Right renal pelvis (tissue), 4 donors: ENCODE measurements around the gene RFT1. TPM values are rescaled to one million over a fixed set of nuclear protein-coding genes. Genes with fewer than 3 reads are reported as not detected.
"Not testable (repeated sequence)": the region's sequence is repeated elsewhere in the genome, so short reads cannot be mapped to it uniquely, and the experiment has no call there.

Experiments
- DNase-seq, 4 donors: peaks; one replicate each; pipeline ENCODE4 v3.0.0-alpha.2; 2013; ENCODE audit warnings: low read depth in 4 of 4, low spot score in 3 of 4, missing footprints in 1 of 4
- polyA plus RNA-seq, 4 donors: library from polyadenylated mRNA; unstranded; fragments of 120-200 nt; gene quantifications; one replicate each; pipeline ENCODE4 v1.2.1, GENCODE V29; 2013; ENCODE audit not compliant: insufficient read length in 4 of 4

The RFT1 gene
- polyA plus RNA-seq, 4 donors, result 24.8 to 31.8 (median 27.3) TPM

- DNase-seq, result peak; percentile 42 to 61 (median 49)
These were observed 57.3 kb downstream of the RFT1 start for GRCh38 chr3:53072653-53073552.

GRCh38 chr3:53071882-53072431, 58.3 kb downstream of the RFT1 start:
- no peak for DNase-seq

- DNase-seq, result no peak
These were observed 60.7 kb downstream of the RFT1 start for GRCh38 chr3:53069422-53070068.

- no peak for DNase-seq
These were observed 62.1 kb downstream of the RFT1 start for GRCh38 chr3:53068176-53068575.

GRCh38 chr3:53067567-53067966, 62.7 kb downstream of the RFT1 start:
- DNase-seq, result no peak

GRCh38 chr3:53065841-53066480, 64.3 kb downstream of the RFT1 start:
- no peak for DNase-seq

- DNase-seq, result no peak
These were observed 67.3 kb downstream of the RFT1 start for GRCh38 chr3:53062905-53063304.

GRCh38 chr3:53056442-53056841, 73.8 kb downstream of the RFT1 start:
- DNase-seq, result no peak

- DNase-seq, result not testable (repeated sequence)
These were observed 76.0 kb downstream of the RFT1 start for GRCh38 chr3:53054233-53054632.

- no peak for DNase-seq
These were observed 78.3 kb downstream of the RFT1 start for GRCh38 chr3:53051929-53052328.

GRCh38 chr3:53049987-53050386, 80.2 kb downstream of the RFT1 start:
- DNase-seq, result no peak

GRCh38 chr3:53046171-53047170, 83.8 kb downstream of the RFT1 start:
- DNase-seq, result peak in 1 of 4 donors; percentile 34

- peak in 2 of 4 donors; percentile 37 to 41 for DNase-seq
These were observed 84.6 kb downstream of the RFT1 start, which contains the start of gene SFMBT1 for GRCh38 chr3:53045518-53046170. Gene SFMBT1, minus strand, starts transcription at chr3:53046073. Its CDS starts 76,945 bp downstream, at chr3:52969128.

- peak in 2 of 4 donors; percentile 34 to 44 for DNase-seq
These were observed 85.3 kb downstream of the RFT1 start for GRCh38 chr3:53044711-53045517.

GRCh38 chr3:53044371-53044710, 85.9 kb downstream of the RFT1 start:
- no peak for DNase-seq

- no peak for DNase-seq
These were observed 86.5 kb downstream of the RFT1 start for GRCh38 chr3:53043738-53044137.

- no peak for DNase-seq
These were observed 87.6 kb downstream of the RFT1 start for GRCh38 chr3:53042651-53043050.

- DNase-seq, result no peak
These were observed 89.8 kb downstream of the RFT1 start for GRCh38 chr3:53040351-53040820.
